Nephron (organoid): ENCODE measurements around the gene ADAMTS12.

Experiments used
- H3K27ac Mint-ChIP-seq, 3 experiments: 2 replicates each; pipeline ENCODE4 v1.8.0; 2020; ENCODE audit warnings: mixed read lengths in 3 of 3, mild to moderate bottlenecking in 2 of 3, moderate library complexity in 1 of 3
- H3K27me3 Mint-ChIP-seq: 2 replicates; pipeline ENCODE4 v1.8.0; 2021; ENCODE audit warnings: low read depth, mild to moderate bottlenecking, moderate library complexity, mixed read lengths
- H3K36me3 Mint-ChIP-seq: 2 replicates; pipeline ENCODE4 v1.8.0; 2020; ENCODE audit warnings: low read depth, mixed read lengths
- H3K4me1 Mint-ChIP-seq: 2 replicates; pipeline ENCODE4 v1.8.0; 2020; ENCODE audit warnings: mixed read lengths
- H3K4me3 Mint-ChIP-seq, 3 experiments: 2 replicates each; pipeline ENCODE4 v1.8.0; 2020; ENCODE audit warnings: mild to moderate bottlenecking in 3 of 3, mixed read lengths in 3 of 3, moderate library complexity in 2 of 3
- H3K9me3 Mint-ChIP-seq: 2 replicates; pipeline ENCODE4 v1.8.0; 2020; ENCODE audit warnings: mixed read lengths
- TF ChIP-seq, protein P1 (sequence below), 3 experiments: fragments of 200-600 bp; sonication (generic); IDR thresholded peaks; one replicate each; pipeline ENCODE4 v1.5.0; 2021; ENCODE audit warnings: antibody characterized with exemption in 3 of 3; ENCODE audit not compliant: unreplicated experiment in 3 of 3

Gene ADAMTS12

DNA sequence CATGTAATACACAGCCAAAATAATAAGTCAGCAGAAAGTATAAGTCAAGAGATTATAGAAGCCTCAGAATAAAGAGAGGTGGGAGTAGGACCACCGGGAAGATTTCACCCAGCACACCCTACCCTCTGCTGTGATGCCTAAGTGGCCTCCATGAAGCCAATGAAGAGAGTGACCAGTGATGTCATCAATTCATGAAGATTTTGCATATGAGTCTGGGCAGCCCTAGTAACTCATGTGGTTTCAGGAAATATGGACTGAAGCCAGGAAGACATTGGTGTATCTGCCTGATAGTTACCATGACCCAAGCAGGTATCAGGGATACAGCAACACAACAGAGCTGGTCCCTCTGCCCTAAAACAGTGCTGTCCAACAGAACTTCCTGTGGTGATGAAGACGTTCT, 135.3 kb downstream of the ADAMTS12 start:
- TF ChIP-seq, protein P1, sequence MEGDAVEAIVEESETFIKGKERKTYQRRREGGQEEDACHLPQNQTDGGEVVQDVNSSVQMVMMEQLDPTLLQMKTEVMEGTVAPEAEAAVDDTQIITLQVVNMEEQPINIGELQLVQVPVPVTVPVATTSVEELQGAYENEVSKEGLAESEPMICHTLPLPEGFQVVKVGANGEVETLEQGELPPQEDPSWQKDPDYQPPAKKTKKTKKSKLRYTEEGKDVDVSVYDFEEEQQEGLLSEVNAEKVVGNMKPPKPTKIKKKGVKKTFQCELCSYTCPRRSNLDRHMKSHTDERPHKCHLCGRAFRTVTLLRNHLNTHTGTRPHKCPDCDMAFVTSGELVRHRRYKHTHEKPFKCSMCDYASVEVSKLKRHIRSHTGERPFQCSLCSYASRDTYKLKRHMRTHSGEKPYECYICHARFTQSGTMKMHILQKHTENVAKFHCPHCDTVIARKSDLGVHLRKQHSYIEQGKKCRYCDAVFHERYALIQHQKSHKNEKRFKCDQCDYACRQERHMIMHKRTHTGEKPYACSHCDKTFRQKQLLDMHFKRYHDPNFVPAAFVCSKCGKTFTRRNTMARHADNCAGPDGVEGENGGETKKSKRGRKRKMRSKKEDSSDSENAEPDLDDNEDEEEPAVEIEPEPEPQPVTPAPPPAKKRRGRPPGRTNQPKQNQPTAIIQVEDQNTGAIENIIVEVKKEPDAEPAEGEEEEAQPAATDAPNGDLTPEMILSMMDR (IDR thresholded peaks at IDR 0.05; ENCODE audit: unreplicated experiment in 3 of 3), result no peak
- H3K9me3 Mint-ChIP-seq, result no peaks in the 10 kb centered on the region
- H3K27me3 Mint-ChIP-seq, result peaks cover 5% of the 10 kb centered on the region
- H3K4me1 Mint-ChIP-seq, result peaks cover 12% of the 10 kb centered on the region
- H3K4me3 Mint-ChIP-seq, result no peak overlapping the region
- H3K27ac Mint-ChIP-seq, result no peak overlapping the region
- no peaks in the 10 kb centered on the region for H3K36me3 Mint-ChIP-seq

DNA sequence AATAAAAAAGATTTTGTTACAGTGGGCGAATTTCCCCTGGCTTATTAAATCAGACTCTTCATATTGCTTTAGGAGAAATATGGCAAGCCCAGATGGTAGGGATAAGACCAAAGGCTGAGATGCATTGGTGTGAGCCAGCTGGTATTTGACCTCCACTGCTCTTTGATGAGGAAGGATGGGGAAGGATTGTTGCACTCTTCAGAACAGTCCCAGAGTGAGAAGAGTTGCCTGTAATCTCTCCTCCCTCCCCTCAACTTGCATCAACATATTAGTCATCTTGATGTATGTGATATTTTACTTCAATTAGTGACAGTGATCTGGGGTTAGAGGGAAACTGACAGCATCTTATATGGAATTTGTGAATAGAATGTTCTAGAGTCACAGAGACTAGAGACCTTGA, 136.6 kb downstream of the ADAMTS12 start:
- Mint-ChIP-seq H3K36me3 (no peaks in the 10 kb centered on the region), H3K9me3 (no peaks in the 10 kb centered on the region)

DNA sequence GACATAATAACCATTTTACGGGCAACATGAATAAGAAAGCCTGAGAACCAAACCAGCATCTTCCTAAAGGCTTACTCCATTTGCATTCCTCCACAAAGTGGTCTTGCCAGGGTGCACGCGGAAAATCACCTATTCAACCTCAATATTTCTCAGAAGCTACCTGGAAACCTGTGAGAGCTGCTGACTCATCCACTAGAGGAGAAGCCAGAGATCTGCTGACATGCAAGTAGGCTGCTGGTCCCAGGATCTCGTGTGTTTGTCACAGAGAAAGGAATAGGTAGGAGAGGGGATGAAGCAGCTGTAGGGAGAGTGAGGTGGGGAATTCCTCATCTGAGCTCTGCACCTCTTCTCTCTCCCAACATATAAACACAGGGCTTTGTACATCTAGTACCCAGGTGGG, 138.1 kb downstream of the ADAMTS12 start:
- H3K27me3 Mint-ChIP-seq, result peaks cover 5% of the 10 kb centered on the region
- no peak overlapping the region for H3K4me3 Mint-ChIP-seq
- H3K27ac Mint-ChIP-seq, result no peak overlapping the region
- no peaks in the 10 kb centered on the region for H3K36me3 Mint-ChIP-seq
- peaks cover 8% of the 10 kb centered on the region for H3K4me1 Mint-ChIP-seq
- H3K9me3 Mint-ChIP-seq, result no peaks in the 10 kb centered on the region
- TF ChIP-seq, protein P1 (IDR thresholded peaks at IDR 0.05; ENCODE audit: unreplicated experiment in 3 of 3), result no peak

More for the DNA sequence above, 136.6 kb downstream of the ADAMTS12 start:
- no peak overlapping the region for H3K27ac Mint-ChIP-seq
- TF ChIP-seq, protein P1 (IDR thresholded peaks at IDR 0.05; ENCODE audit: unreplicated experiment in 3 of 3), result no peak
- peaks cover 12% of the 10 kb centered on the region for H3K4me1 Mint-ChIP-seq
- peaks cover 5% of the 10 kb centered on the region for H3K27me3 Mint-ChIP-seq
- no peak overlapping the region for H3K4me3 Mint-ChIP-seq

DNA sequence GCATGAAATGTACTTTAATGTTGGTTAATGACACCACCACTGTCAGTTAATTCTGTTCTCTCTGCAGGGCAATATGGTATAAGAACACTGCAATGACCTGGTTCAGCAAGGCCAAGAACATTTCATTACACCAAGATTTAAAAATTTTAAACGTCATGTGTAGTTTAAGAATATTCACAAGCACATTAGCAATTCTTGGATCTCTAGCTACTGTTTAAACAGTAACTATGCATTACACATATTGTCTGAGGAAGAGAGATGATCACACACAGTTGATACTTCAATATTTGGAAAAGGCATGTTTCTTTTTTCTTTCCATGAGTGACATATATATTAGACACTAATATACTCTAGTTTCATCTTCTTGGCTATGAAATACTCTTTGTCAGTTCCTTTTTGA, 143.0 kb downstream of the ADAMTS12 start:
- Mint-ChIP-seq H3K4me1 (peaks cover 6% of the 10 kb centered on the region), H3K27ac (no peak overlapping the region), H3K36me3 (no peaks in the 10 kb centered on the region), H3K9me3 (no peaks in the 10 kb centered on the region), H3K4me3 (no peak overlapping the region), H3K27me3 (no peaks in the 10 kb centered on the region)
- TF ChIP-seq, protein P1 (IDR thresholded peaks at IDR 0.05; ENCODE audit: unreplicated experiment in 3 of 3), result no peak

DNA sequence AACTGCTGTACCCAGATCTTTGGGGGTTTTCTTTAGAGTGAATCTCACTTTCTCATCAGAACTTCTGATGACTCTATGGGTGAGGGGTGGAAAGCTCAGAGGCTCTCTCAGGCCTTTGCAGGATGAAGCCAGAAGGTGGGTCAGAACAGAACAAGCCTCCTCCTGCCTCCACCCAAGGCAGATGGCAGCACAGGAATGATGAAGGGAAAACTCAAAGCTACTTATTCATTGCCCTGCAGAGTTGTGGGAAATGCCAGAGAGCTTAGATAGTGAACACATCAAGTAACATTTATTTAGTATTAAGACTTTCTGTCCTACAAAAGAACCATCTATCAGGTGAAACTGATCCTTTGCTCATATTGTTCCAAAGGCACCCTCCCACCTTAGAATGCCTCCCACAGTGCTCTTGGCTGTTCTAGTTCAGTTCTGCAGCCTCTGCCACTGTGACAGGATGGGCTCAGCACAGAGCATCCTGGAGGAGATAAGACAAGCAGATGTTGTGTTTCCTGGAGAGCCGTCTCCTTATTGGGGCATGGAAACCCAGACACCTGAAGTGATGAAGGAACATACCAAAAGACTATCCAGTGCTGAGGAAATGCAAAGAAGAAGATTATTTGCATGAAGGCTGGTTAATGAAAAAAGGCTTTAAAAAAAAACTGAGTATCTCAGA, 146.6 kb downstream of the ADAMTS12 start:
- Mint-ChIP-seq H3K27ac (no peak overlapping the region), H3K36me3 (no peaks in the 10 kb centered on the region), H3K9me3 (no peaks in the 10 kb centered on the region), H3K27me3 (no peaks in the 10 kb centered on the region), H3K4me3 (no peak overlapping the region), H3K4me1 (peaks cover 12% of the 10 kb centered on the region)
- TF ChIP-seq, protein P1 (IDR thresholded peaks at IDR 0.05; ENCODE audit: unreplicated experiment in 3 of 3), result no peak

DNA sequence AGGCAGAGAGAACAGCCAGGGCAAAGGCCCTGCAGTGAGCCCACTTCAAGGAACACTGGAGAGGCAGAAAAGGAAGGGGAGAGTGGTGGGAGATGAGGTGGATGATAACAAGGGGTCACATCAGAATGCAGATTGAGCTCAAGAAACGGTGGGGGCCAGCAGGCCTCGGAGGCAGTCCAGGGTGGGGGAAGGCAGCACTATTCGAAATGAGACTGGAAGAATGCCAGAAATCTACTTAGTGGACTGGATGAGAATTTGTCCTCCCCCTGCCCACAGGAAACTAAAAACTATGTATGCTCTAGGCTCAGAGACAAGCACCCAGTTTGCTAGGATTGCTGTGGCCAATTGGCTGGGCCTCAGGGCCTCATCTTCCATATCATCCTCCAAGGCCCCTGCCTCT, 148.7 kb downstream of the ADAMTS12 start:
- Mint-ChIP-seq H3K27ac (peak overlapping the region; percentile 17 to 73 (median 32)), H3K27me3 (no peaks in the 10 kb centered on the region), H3K4me1 (peaks cover 12% of the 10 kb centered on the region), H3K4me3 (no peak overlapping the region), H3K36me3 (no peaks in the 10 kb centered on the region), H3K9me3 (no peaks in the 10 kb centered on the region)
- TF ChIP-seq, protein P1 (IDR thresholded peaks at IDR 0.05; ENCODE audit: unreplicated experiment in 3 of 3), result no peak
